Adrenal gland (tissue), 5 donors: ENCODE data around the gene MTMR11.

Experiments used
- CTCF ChIP-seq, 6 experiments: fragments of 450-650 bp in 4 of 6; fragments of 200-600 bp in 2 of 6; sonication (generic) in 1 of 6; IDR thresholded peaks; 1 replicate in 5 of 6; 2 replicates in 1 of 6; pipeline versions ENCODE4 v1.5.1 to v1.8.0; 2016 to 2021; ENCODE audit warnings: antibody characterized with exemption in 6 of 6, mild to moderate bottlenecking in 2 of 6, moderate library complexity in 1 of 6
- POLR2A ChIP-seq, 2 donors: fragments of 450-650 bp; IDR thresholded peaks; one replicate each; pipeline ENCODE4 v1.6.1; 2017; ENCODE audit warnings: antibody characterized with exemption in 2 of 2, mild to moderate bottlenecking in 2 of 2, moderate library complexity in 1 of 2
- donor health status: DM: no; HTN: no; CAD: no.

DNA sequence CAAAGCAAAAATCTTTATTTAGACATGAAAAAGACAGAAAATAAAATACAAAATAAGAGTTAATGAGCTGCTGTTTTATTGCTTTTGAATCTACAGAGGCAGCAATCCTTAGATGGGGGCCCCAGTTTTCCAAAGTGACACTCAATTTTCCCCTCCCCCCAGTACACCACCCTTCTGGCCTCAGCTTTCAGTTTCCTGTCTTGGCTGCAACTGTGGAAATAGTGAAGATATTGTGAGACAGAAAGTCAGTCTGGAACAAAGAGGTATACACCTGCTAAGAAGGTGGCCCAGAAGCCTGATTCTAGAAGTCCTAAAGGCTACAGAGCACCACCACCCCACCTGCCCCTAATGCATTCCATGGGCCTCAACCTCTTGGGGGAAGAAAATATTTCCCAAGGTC is 1.1 kb upstream of the MTMR11 start:
- no peak for TF ChIP-seq CTCF (IDR thresholded peaks at IDR 0.05)
- no peak for TF ChIP-seq POLR2A (IDR thresholded peaks at IDR 0.05)
